ENCODE data around the gene CFAP74.

DNA sequence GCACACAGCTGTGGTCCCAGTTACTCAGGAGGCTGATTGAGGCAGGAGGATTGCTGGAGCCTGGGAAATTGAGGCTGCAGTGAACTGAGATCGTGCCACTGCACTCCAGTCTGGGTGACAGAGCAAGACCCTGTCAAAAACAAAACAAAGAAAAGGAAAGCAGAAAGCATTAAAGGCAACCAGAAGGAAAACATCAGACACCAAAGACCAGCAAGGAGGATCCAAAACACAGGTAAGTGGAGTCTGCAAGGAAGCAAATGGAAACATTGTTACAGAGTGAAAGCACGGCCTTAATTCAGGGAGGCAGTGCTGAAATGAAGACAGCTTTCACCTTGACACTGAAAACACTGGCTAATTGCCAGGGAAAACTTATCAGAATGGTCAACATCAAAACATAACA, 40.8 kb downstream of the CFAP74 start:
- no peak for TF ChIP-seq POLR2A (IDR thresholded peaks at IDR 0.05)
- TF ChIP-seq, protein P1, sequence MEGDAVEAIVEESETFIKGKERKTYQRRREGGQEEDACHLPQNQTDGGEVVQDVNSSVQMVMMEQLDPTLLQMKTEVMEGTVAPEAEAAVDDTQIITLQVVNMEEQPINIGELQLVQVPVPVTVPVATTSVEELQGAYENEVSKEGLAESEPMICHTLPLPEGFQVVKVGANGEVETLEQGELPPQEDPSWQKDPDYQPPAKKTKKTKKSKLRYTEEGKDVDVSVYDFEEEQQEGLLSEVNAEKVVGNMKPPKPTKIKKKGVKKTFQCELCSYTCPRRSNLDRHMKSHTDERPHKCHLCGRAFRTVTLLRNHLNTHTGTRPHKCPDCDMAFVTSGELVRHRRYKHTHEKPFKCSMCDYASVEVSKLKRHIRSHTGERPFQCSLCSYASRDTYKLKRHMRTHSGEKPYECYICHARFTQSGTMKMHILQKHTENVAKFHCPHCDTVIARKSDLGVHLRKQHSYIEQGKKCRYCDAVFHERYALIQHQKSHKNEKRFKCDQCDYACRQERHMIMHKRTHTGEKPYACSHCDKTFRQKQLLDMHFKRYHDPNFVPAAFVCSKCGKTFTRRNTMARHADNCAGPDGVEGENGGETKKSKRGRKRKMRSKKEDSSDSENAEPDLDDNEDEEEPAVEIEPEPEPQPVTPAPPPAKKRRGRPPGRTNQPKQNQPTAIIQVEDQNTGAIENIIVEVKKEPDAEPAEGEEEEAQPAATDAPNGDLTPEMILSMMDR (IDR thresholded peaks at IDR 0.05), result no peak

All from thyroid gland (tissue), 4 donors.